Measurements from ENCODE around the gene TPPP3. TPM values are rescaled to one million over a fixed set of nuclear protein-coding genes. Genes with fewer than 3 reads are reported as not detected.

Gene TPPP3
- total RNA-seq, 1 experiment from 2014 or later, result not detected

DNA sequence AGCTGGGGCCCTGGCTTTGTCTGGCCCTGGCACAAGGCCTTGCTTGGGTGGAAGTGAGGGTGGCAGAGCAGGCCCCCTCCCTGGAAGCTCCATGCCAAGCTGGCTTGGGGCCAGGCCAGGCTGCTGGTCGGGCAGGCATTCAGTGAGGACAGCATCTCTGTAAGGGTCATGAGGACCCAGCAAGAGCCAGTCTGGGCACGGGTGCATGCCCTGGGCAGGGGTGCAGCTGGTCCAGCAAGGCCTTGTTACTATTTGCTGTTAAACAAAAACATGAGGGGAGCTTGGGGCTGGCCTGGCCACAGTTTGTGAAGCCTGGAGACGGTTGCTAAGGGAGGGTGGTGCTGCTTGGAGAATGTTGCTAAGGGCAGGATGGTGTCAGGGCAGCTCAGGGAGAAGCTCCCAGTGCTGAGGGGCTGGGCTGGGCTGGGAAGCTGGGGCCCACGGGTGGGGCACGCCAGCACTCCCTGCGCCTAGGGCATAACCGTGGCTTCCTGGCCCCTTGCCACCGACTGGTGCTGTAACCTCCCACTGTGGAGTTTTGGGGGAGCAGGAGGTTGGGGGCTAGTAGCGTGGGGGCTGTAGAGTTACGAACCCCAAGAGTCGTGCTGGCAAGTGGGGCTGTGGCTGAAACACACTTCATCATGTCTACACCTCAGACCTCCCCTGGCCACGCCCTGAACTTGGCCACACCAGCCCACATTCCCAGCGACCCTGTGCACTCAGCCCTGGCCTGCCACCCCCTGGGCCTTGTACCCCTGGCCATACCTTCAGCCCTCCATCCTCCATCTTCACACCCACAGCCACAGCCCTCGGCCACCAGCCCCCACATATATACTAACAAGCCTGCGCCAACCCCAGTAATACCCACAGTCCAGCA is 1.6 kb downstream of the TPPP3 start:
- Mint-ChIP-seq H3K9me3 (ENCODE audit: unreplicated experiment) (no peaks in the 10 kb centered on the region), H3K27ac (ENCODE audit: low read depth, unreplicated experiment) (peak overlapping the region; percentile 44), H3K27me3 (ENCODE audit: insufficient read depth, unreplicated experiment) (peaks cover 1% of the 10 kb centered on the region), H3K4me1 (ENCODE audit: insufficient read depth, unreplicated experiment) (peaks cover 14% of the 10 kb centered on the region), H3K36me3 (ENCODE audit: insufficient read depth, unreplicated experiment) (no peaks in the 10 kb centered on the region), H3K4me3 (ENCODE audit: unreplicated experiment) (no peak overlapping the region)
- no peak for DNase-seq (ENCODE audit: unreplicated experiment)
- TF ChIP-seq CTCF (IDR thresholded peaks at IDR 0.05; ENCODE audit: unreplicated experiment), result no peak
- CTCF ChIA-PET, result interaction anchor here (0.9 kb wide), 1 partner anchor 131 kb away, joined by 4 read pairs; no protein-coding TSS in a partner anchor
- intact Hi-C loops (cut with micrococcal nuclease), result no loop called here
- no TSS peak for BruUV-seq (replicated peaks)
- POLR2A ChIA-PET, result no interaction called here

DNA sequence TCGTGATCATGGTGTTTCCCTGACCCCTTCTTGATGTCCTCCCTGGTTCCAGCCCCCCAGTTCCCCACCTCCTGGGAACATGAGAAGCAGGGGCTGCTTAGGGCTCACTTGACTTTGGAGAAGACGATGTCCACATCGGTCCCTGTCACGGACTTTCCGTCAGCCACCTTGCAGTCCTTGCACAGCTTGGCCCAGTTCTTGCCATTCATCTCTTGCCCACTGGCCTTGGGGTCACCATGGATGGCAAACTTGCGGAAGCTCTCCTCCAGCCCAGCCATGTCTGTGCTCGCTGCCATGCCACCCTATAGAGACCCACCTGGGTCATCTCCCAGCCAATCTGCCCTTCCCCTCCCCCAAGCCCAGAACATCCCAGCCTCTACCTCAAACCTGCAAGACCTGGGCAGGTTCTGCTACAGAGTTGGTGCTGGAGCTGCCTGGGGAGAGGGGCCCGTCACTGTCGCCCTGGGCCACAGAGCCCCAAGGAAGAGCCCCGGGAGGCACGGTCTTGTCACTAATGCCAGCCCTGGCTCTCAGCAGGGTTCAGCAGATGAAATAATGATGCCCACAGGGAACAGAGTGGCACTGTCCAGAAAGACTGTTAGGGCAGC is 2.4 kb downstream of the TPPP3 start:
- ChIA-PET CTCF (interaction anchor here (0.7 to 0.9 kb wide), 2 partner anchors 131 to 175 kb away, joined by 3 to 4 read pairs; no protein-coding TSS in a partner anchor), POLR2A (no interaction called here)
- peaks cover 8% of the 10 kb centered on the region for H3K27me3 Mint-ChIP-seq (ENCODE audit: insufficient read depth, unreplicated experiment)
- H3K9me3 Mint-ChIP-seq (ENCODE audit: unreplicated experiment), result no peaks in the 10 kb centered on the region
- no peaks in the 10 kb centered on the region for H3K36me3 Mint-ChIP-seq (ENCODE audit: insufficient read depth, unreplicated experiment)
- no peak for DNase-seq (ENCODE audit: unreplicated experiment)
- BruUV-seq (replicated peaks), result no TSS peak
- intact Hi-C loops (cut with micrococcal nuclease), result no loop called here
- H3K27ac Mint-ChIP-seq (ENCODE audit: low read depth, unreplicated experiment), result no peak overlapping the region
- peaks cover 8% of the 10 kb centered on the region for H3K4me1 Mint-ChIP-seq (ENCODE audit: insufficient read depth, unreplicated experiment)
- TF ChIP-seq CTCF (IDR thresholded peaks at IDR 0.05; ENCODE audit: unreplicated experiment), result no peak
- H3K4me3 Mint-ChIP-seq (ENCODE audit: unreplicated experiment), result no peak overlapping the region

GRCh38 chr16:67389911-67390815 is 3.1 kb downstream of the TPPP3 start:
- Mint-ChIP-seq H3K4me1 (ENCODE audit: insufficient read depth, unreplicated experiment) (peaks cover under 1% of the 10 kb centered on the region), H3K4me3 (ENCODE audit: unreplicated experiment) (no peak overlapping the region), H3K27me3 (ENCODE audit: insufficient read depth, unreplicated experiment) (peaks cover 16% of the 10 kb centered on the region), H3K9me3 (ENCODE audit: unreplicated experiment) (no peaks in the 10 kb centered on the region), H3K27ac (ENCODE audit: low read depth, unreplicated experiment) (no peak overlapping the region), H3K36me3 (ENCODE audit: insufficient read depth, unreplicated experiment) (no peaks in the 10 kb centered on the region)
- no peak for TF ChIP-seq CTCF (IDR thresholded peaks at IDR 0.05; ENCODE audit: unreplicated experiment)
- POLR2A ChIA-PET, result no interaction called here
- intact Hi-C loops (cut with micrococcal nuclease), result no loop called here
- CTCF ChIA-PET, result interaction anchor here (0.7 to 0.9 kb wide), 2 partner anchors 130 to 175 kb away, joined by 3 to 4 read pairs; no protein-coding TSS in a partner anchor
- DNase-seq (ENCODE audit: unreplicated experiment), result no peak
- no TSS peak for BruUV-seq (replicated peaks)

Data from MCF 10A (cell line).